ENCODE results near the gene TULP4.

DNA sequence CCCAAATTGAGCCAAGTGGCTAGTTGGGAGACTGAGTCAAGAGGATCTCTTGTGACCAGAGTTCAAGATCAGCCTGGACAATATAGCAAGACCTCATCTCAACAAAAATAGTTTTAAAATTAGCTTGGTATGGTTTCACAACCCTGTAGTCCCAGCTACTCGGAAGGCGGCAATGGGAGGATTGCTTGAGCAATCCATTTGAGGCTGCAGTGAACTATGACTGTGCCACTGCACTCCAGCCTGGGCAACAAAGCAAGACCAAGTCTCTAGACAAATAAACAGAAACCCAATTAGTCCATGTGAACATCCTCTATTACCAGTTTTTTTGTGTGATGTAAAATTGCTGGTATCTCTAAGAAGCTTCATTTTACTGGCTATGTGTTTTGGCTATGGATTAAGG lies 106.2 kb downstream of the TULP4 start:
- TF ChIP-seq FOXM1 (IDR thresholded peaks at IDR 0.05; ENCODE audit: borderline replicate concordance, low read depth): no peak
- TF ChIP-seq CEBPB (IDR thresholded peaks at IDR 0.05): no peak
